Activated naive CD8-positive, alpha-beta T cell treated with anti-CD3 and anti-CD28 coated beads, Interleukin-2, amount 10 ng/mL, durations not matched to agents 7 days and 5 days (primary cell): ENCODE results near the gene KCNIP4. TPM values are rescaled to one million over a fixed set of nuclear protein-coding genes. Genes with fewer than 3 reads are reported as not detected.

Experiments used
- ATAC-seq: fragments of 150-1000 bp; cut with Tn5 transposase; one replicate; pipeline ENCODE4 v1.10.0; 2021; ENCODE audit warnings: low read depth, moderate library complexity
- POLR2A ChIA-PET: fragments of 350-600 bp; sonication (Branson Sonifier 250); formaldehyde crosslinking; loops from one replicate; lab custom pipeline; 2021; ENCODE audit warnings: antibody characterized with exemption; lab: Charles Lee
- DNase-seq: peaks from one replicate; pipeline ENCODE4 v3.0.0; 2021
- H3K27ac Mint-ChIP-seq: one replicate; pipeline ENCODE4 v1.8.0; 2022; ENCODE audit warnings: mild to moderate bottlenecking, mixed read lengths
- H3K27me3 Mint-ChIP-seq: one replicate; pipeline ENCODE4 v1.8.0; 2022; ENCODE audit warnings: mild to moderate bottlenecking, moderate library complexity, mixed read lengths
- H3K36me3 Mint-ChIP-seq: one replicate; pipeline ENCODE4 v1.8.0; 2021; ENCODE audit warnings: mild to moderate bottlenecking, mixed read lengths
- H3K4me1 Mint-ChIP-seq: one replicate; pipeline ENCODE4 v1.8.0; 2021; ENCODE audit warnings: mixed read lengths
- H3K4me3 Mint-ChIP-seq: one replicate; pipeline ENCODE4 v1.8.0; 2022; ENCODE audit warnings: mild to moderate bottlenecking, moderate library complexity, mixed read lengths
- H3K9me3 Mint-ChIP-seq: one replicate; pipeline ENCODE4 v1.8.0; 2021; ENCODE audit warnings: mixed read lengths
- total RNA-seq, 2 experiments: library from RNA; stranded (reverse); gene quantifications; one replicate each; pipeline ENCODE4 v1.2.3, GENCODE V29; 2021

The KCNIP4 gene
- total RNA-seq, 2 experiments from 2014 or later, result not detected

- no peak overlapping the region for H3K4me3 Mint-ChIP-seq
- DNase-seq (no peak), ATAC-seq (no peak)
- POLR2A ChIA-PET, result no interaction called here
- no peaks in the 10 kb centered on the region for H3K9me3 Mint-ChIP-seq
- H3K4me1 Mint-ChIP-seq, result no peaks in the 10 kb centered on the region
- no peak overlapping the region for H3K27ac Mint-ChIP-seq
- no peaks in the 10 kb centered on the region for H3K36me3 Mint-ChIP-seq
- H3K27me3 Mint-ChIP-seq, result no peaks in the 10 kb centered on the region
Observed at GRCh38 chr4:21757248-21757647, 191.3 kb downstream of the KCNIP4 start.

DNA sequence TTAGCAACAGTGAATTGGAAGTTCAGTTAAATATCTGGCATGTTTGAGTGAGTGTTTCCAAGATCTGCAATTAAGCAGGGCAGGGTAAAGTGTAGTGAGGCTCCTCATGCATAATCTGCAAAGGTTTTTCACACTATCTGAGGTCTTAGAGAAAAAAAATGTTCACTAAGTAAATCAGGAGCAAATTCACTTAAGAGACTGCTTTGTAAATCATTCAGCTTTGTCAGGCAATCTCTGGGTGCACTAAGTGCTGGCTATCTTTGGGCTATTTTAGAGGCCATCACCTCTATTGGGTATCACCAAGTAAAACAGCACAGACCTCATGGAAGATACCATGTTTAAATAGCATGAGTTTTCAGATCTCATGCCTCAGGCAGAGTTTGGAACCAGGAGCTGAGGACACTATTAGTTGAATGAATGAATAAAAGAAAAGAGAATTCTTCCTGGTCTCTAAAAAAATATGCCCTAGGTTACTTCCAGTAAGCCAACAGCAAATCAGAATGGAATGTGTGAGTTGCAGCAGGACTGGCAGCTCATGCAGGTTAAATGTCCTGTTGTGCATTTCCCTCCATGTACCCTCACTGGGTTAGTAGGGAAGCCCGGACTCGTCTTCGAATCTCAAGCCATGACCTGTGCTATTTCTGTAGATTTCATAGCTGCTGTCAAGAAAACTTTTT, 195.3 kb downstream of the KCNIP4 start:
- DNase-seq (no peak), ATAC-seq (no peak)
- H3K36me3 Mint-ChIP-seq, result no peaks in the 10 kb centered on the region
- no peaks in the 10 kb centered on the region for H3K9me3 Mint-ChIP-seq
- no peak overlapping the region for H3K4me3 Mint-ChIP-seq
- H3K27me3 Mint-ChIP-seq, result no peaks in the 10 kb centered on the region
- no peak overlapping the region for H3K27ac Mint-ChIP-seq
- POLR2A ChIA-PET, result no interaction called here
- H3K4me1 Mint-ChIP-seq, result no peaks in the 10 kb centered on the region

- Mint-ChIP-seq H3K9me3 (no peaks in the 10 kb centered on the region), H3K27me3 (no peaks in the 10 kb centered on the region), H3K36me3 (no peaks in the 10 kb centered on the region), H3K4me1 (no peaks in the 10 kb centered on the region), H3K27ac (no peak overlapping the region), H3K4me3 (no peak overlapping the region)
- POLR2A ChIA-PET, result no interaction called here
- ATAC-seq, result no peak
- no peak for DNase-seq
Observed at GRCh38 chr4:21752616-21753015, 196.0 kb downstream of the KCNIP4 start.

GRCh38 chr4:21749924-21750323, 198.6 kb downstream of the KCNIP4 start:
- Mint-ChIP-seq H3K36me3 (no peaks in the 10 kb centered on the region), H3K4me1 (no peaks in the 10 kb centered on the region), H3K27me3 (no peaks in the 10 kb centered on the region), H3K27ac (no peak overlapping the region), H3K4me3 (no peak overlapping the region), H3K9me3 (no peaks in the 10 kb centered on the region)
- DNase-seq (no peak), ATAC-seq (no peak)
- POLR2A ChIA-PET, result interaction anchor here (0.5 kb wide), 1 partner anchor 15 kb away, joined by 3 read pairs; no protein-coding TSS in a partner anchor

GRCh38 chr4:21749412-21749811, 199.2 kb downstream of the KCNIP4 start:
- Mint-ChIP-seq H3K4me1 (no peaks in the 10 kb centered on the region), H3K27me3 (no peaks in the 10 kb centered on the region), H3K27ac (no peak overlapping the region), H3K9me3 (no peaks in the 10 kb centered on the region), H3K4me3 (no peak overlapping the region), H3K36me3 (no peaks in the 10 kb centered on the region)
- ATAC-seq (no peak), DNase-seq (no peak)
- POLR2A ChIA-PET, result no interaction called here

DNA sequence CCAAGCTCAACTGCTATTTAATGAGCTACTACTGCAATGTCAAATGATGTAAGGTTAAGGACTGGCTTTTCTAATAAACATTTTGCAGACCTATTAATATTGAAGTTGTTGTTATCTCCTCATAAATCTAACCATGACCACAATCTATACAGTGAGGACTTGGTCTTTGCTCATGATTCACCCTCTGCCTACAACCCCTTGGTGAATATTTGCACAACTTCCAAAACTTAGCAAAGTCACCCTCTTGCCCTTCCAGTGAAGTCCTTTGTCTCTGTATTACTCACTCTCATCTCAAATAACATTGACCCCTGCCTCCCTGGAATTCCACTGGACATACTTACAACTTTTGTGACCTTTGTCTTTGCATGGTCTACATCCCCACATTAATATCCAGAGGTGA, 204.5 kb downstream of the KCNIP4 start:
- no peak overlapping the region for H3K27ac Mint-ChIP-seq
- no peaks in the 10 kb centered on the region for H3K4me1 Mint-ChIP-seq
- ATAC-seq, result no peak
- DNase-seq, result no peak
- H3K27me3 Mint-ChIP-seq, result no peaks in the 10 kb centered on the region
- H3K9me3 Mint-ChIP-seq, result no peaks in the 10 kb centered on the region
- no peak overlapping the region for H3K4me3 Mint-ChIP-seq
- no peaks in the 10 kb centered on the region for H3K36me3 Mint-ChIP-seq
- POLR2A ChIA-PET, result no interaction called here

DNA sequence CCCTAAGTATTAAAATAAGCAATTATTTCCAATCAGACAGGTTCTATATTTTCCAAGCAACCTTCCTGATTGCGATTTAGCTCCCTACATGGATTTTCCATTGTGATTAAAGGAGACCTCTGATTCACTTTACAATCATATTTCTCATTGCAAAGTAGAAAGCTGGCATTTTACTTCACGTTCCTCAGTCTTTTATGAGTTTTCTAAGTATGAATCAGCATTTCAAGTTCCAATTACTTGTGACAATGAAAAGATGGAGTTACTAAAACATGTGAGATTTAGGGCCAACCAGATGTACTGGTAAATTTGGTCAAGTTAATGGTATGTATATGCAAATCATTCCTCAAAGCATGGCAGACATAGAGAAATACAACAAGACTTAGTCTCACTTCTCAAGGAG, 206.2 kb downstream of the KCNIP4 start:
- DNase-seq (no peak), ATAC-seq (no peak)
- Mint-ChIP-seq H3K36me3 (no peaks in the 10 kb centered on the region), H3K27ac (no peak overlapping the region), H3K9me3 (no peaks in the 10 kb centered on the region), H3K4me3 (no peak overlapping the region), H3K4me1 (no peaks in the 10 kb centered on the region), H3K27me3 (no peaks in the 10 kb centered on the region)
- POLR2A ChIA-PET, result no interaction called here

GRCh38 chr4:21738821-21739220, 209.8 kb downstream of the KCNIP4 start:
- H3K27me3 Mint-ChIP-seq, result no peaks in the 10 kb centered on the region

GRCh38 chr4:21735866-21736265, 212.7 kb downstream of the KCNIP4 start:
- no peaks in the 10 kb centered on the region for H3K36me3 Mint-ChIP-seq
- H3K27me3 Mint-ChIP-seq, result no peaks in the 10 kb centered on the region
- H3K27ac Mint-ChIP-seq, result no peak overlapping the region
- DNase-seq (no peak), ATAC-seq (no peak)
- H3K4me3 Mint-ChIP-seq, result no peak overlapping the region
- no peaks in the 10 kb centered on the region for H3K9me3 Mint-ChIP-seq
- POLR2A ChIA-PET, result no interaction called here
- H3K4me1 Mint-ChIP-seq, result no peaks in the 10 kb centered on the region

More at GRCh38 chr4:21738821-21739220, 209.8 kb downstream of the KCNIP4 start:
- no peaks in the 10 kb centered on the region for H3K36me3 Mint-ChIP-seq
- no peak overlapping the region for H3K27ac Mint-ChIP-seq
- POLR2A ChIA-PET, result no interaction called here
- no peaks in the 10 kb centered on the region for H3K4me1 Mint-ChIP-seq
- no peak for DNase-seq
- ATAC-seq, result no peak
- no peaks in the 10 kb centered on the region for H3K9me3 Mint-ChIP-seq
- H3K4me3 Mint-ChIP-seq, result no peak overlapping the region

DNA sequence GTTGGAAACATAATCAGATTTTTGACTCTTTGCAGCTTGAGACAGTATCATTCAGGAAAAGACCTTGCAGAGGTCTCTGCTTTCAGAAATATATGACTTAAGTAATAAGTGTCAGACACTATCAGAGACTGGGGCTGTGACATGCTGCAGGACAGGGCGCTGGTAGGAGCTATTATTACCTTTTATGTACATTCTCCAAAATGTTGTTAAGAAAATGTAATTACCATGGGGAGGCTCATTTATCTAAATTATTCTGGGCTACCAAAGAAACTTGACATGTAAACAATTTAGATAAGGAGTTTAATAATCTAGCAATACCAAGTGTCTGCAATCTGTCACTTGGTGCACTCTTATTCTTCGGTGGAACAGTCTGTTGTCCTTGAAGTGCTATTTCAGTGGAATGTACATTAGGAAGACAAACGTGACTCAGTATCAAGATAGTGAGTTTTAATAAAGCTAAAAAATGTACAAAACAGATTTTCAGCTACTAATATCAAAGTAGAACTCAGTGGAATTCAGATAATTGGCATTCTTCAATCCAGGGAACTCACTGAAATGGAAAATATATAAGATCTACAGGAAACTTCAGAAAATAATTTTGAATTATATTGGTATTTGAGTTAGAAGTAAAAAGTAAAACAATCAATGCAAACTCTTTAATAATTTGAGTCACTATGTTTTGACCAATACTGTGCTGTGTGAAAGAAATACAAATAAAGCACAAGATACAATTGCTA, 214.5 kb downstream of the KCNIP4 start:
- H3K9me3 Mint-ChIP-seq, result no peaks in the 10 kb centered on the region
- no peak overlapping the region for H3K4me3 Mint-ChIP-seq
- no peak overlapping the region for H3K27ac Mint-ChIP-seq
- no peaks in the 10 kb centered on the region for H3K36me3 Mint-ChIP-seq
- POLR2A ChIA-PET, result no interaction called here
- H3K4me1 Mint-ChIP-seq, result no peaks in the 10 kb centered on the region
- ATAC-seq (no peak), DNase-seq (no peak)
- H3K27me3 Mint-ChIP-seq, result no peaks in the 10 kb centered on the region

GRCh38 chr4:21728304-21728703, 220.3 kb downstream of the KCNIP4 start:
- no peak for DNase-seq
- ATAC-seq, result no peak
- Mint-ChIP-seq H3K27ac (no peak overlapping the region), H3K4me3 (no peak overlapping the region), H3K27me3 (no peaks in the 10 kb centered on the region), H3K9me3 (peaks cover 2% of the 10 kb centered on the region), H3K4me1 (no peaks in the 10 kb centered on the region), H3K36me3 (no peaks in the 10 kb centered on the region)
- POLR2A ChIA-PET, result no interaction called here

DNA sequence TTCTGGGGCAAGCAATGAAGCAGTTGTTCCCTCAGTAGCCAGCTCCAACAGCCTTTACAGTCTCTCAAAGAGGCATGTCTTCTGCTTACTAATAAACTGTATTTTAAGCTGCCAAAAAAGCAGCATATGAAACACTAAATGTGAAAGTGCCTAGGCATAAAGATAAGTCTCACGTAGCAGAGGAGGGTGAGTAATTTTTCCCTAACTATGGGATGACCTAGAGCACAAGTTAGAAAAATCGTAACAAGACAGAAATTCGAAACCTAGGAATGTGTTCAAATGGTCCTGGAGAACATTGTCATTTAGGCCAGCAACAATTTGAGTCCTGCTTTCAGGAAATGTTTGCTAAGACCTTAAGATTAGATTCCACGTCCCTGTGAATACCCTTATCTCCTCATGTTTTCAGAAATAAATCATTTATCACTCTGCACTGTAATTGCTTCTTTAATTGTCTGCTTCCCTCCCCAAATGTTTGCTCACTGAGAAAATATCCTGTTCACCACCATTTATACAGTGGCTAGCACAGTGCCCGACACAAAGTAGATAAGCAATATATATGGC, 222.2 kb downstream of the KCNIP4 start:
- POLR2A ChIA-PET, result no interaction called here
- H3K9me3 Mint-ChIP-seq, result peaks cover 2% of the 10 kb centered on the region
- H3K27ac Mint-ChIP-seq, result no peak overlapping the region
- H3K36me3 Mint-ChIP-seq, result no peaks in the 10 kb centered on the region
- no peak for ATAC-seq
- no peaks in the 10 kb centered on the region for H3K27me3 Mint-ChIP-seq
- no peak for DNase-seq
- H3K4me3 Mint-ChIP-seq, result no peak overlapping the region
- H3K4me1 Mint-ChIP-seq, result no peaks in the 10 kb centered on the region

GRCh38 chr4:21722157-21722839, 226.3 kb downstream of the KCNIP4 start:
- peaks cover 2% of the 10 kb centered on the region for H3K9me3 Mint-ChIP-seq
- ATAC-seq, result no peak

More at GRCh38 chr4:21722157-21722839, 226.3 kb downstream of the KCNIP4 start:
- H3K4me3 Mint-ChIP-seq, result no peak overlapping the region
- no peak for DNase-seq
- POLR2A ChIA-PET, result no interaction called here
- no peaks in the 10 kb centered on the region for H3K36me3 Mint-ChIP-seq
- no peaks in the 10 kb centered on the region for H3K4me1 Mint-ChIP-seq
- H3K27ac Mint-ChIP-seq, result no peak overlapping the region
- no peaks in the 10 kb centered on the region for H3K27me3 Mint-ChIP-seq
